HUDEP-2 (cell line): ENCODE data around the gene ZNRF2.

ENCODE experiments used
- DNase-seq, 76 experiments: peaks; one replicate each; lab custom pipeline; 2025; ENCODE audit not compliant: unreplicated experiment in 76 of 76; lab: John Stamatoyannopoulos, UW

The ZNRF2 gene

DNA sequence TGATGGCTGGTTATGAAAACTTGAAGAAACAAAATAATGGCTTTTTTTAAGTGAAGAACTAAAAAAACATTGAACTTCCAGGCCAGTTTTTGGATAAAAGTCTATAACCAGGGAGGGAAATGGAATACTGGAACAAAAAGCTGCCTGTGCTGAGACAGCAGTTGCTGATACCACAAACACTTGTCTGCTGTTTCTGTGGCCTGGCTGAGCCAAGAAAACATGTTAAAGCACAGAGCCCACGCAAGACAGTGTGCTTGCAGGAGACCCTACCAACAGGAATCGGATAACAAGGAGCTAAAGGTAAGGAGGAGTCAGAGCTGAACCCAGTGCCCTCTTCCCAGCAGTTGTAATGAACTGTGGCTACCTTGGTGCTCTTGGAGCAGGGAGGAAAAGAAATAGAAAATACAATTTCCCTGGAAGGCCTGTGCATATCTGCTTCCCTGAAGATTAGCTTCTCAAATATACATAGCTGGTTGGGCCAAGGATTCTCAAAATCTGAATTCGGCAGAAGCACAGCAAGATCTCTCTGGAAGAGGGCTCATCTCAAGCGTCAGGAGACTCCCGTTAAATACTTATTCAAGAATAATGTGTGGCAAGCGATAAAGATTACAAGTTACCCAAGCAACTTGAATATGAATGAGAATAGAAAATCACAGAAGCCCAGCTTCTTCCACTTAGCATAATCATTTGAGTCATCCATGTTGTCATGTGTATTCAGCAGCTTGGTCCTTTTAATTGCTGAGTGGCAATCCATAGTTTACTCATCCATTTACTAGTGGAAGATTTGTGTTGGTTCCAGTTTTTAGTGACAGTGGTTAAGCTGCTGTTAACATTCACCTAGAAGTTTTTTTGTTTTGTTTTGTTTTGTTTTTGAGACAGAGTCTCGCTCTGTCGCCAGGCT is 106.6 kb downstream of the ZNRF2 start:
- no peak for DNase-seq

DNA sequence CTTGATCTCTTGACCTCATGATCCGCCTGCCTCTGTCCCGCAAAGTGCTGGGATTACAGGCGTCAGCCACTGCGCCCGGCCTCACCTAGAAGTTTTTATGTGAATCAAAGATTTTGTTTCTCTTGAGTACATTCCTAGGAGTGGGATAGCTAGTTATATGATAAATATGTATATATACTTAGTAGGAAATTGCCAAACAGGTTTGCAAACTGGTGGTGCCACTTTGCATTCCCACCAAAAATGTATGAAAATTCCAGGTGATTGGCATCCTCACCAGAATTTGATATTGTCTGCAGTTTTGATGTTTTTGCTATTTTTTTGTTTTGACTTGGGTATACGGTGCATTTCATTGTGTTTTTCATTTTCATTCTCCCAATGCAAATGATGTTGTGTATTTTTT is 107.4 kb downstream of the ZNRF2 start:
- DNase-seq: no peak

DNA sequence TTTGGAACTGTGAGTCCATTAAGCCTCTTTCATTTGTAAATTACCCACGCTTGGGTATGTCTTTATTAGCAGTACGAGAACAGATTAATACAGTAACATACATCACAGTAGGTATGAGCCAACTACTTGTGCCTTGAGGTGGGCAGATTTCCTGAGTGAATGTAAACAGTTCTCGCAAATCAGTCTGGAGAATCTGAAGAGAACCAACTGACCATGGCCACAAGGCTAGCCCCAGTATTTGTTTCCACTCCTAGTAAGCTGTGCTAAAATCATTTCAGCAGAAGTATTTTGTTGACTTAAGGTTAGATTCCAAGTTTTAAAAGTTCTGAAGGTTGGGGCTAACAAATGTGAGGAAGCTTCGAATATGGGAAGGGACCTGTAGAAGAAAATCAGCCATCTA is 111.3 kb downstream of the ZNRF2 start:
- no peak for DNase-seq

DNA sequence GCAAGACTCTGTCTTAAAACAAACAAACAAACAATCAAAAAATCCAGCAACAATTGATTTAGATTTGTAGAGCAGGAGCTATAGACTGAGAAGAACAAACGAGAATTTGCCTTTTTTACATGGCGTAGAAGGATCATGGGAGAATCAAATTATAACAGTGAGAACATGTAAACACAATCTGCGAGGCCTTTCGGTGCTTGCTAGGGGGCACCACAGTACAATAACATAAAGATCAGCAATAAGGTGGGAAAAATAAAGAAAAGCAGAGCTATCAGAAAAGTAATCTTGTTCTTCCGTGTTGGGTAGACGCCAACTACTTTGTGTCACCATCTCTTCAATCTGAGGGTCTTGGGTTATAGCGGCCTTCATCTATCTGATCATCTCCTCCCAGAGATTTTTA is 112.0 kb downstream of the ZNRF2 start:
- DNase-seq: no peak

DNA sequence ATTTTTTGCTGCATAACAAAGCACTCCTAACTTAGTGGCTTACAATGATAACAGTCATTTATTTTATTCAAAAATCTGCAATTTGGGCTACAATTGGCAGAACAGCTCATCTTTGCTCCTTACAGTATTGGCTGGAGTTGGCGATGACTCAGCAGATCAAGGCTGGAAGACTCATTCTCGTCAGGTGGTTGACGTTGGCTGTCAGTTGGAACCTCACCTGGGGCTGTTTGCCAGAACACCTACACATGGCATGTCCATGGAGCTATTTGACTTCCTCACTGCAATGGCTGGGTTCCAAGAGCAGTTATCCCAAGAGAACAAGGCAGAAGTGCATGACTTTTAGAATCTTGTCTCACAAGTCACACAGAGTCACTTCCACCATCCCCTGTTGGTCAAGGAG is 119.1 kb downstream of the ZNRF2 start:
- DNase-seq: peak in 1 of 76 experiments; percentile 12

DNA sequence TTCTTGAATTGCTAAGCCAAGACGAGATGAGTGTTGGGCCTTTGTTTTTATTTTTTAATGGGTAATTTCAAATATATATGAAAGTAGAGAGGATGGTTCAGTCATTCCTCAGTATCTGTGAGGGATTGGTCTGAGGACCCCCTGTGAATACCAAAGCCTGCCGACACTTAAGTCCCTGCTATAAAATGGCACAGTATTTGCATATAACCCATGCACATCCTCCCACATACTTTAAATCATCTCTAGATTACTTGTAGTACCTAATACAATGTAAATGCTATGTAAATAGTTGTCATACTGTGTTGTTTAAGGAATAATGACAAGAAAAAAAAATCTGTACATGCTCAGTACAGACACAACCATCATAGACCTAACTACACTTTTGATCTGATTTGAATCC is 120.8 kb downstream of the ZNRF2 start:
- no peak for DNase-seq

DNA sequence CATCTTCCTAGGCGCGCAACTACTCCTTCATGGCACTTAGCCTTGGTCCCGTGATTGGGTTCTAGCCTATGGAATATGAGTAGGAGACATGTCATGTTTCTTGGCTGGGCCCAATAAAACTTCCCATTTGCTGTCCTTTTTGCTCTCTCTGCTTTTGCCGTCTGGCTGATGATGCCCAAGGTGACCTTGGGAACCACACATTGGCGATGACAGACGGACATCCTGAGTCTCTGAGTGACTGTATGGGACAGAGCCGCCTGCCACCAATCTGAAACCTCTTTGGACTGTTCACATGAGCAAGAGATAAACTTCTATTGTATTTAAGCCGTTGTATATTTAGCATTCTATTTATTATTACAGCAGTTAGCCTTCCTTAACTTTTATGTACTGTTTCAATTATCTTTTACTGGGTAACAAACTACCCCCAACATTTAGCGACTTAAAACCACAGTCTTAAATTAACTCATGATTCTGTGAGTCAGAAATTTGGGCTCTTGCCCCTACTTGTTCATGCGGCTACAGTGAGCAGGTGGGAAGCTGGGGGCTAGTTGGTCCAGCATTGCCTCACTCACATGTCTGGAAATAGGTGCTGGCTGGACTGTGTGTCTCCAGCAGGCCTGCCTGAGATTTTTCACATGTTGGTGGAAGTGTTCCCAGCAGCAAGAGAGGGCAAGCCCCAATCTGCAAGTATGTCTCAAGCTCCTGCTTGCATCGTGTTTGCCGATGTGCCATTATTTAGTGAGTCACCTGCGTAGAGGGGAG is 122.4 kb downstream of the ZNRF2 start:
- no peak for DNase-seq

DNA sequence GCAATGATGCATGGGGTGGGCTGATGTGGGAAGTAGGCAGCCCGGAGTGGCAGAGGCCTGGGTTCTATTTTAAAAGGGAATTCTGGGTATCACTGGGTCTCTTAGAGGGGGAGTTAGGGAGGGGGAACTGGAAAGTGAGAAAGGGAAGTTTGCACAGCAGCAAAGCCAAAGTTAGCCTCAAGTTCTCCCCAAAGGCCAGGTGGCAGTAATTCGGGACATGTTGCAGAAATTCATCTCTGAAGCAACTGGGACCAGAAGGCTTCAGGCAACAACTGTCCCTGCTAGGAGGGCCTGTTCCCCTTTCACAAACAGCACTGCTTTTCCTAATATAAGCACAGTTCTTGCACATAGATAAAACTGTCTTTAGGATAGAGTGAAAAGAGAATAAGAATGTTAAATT is 126.8 kb downstream of the ZNRF2 start:
- no peak for DNase-seq

DNA sequence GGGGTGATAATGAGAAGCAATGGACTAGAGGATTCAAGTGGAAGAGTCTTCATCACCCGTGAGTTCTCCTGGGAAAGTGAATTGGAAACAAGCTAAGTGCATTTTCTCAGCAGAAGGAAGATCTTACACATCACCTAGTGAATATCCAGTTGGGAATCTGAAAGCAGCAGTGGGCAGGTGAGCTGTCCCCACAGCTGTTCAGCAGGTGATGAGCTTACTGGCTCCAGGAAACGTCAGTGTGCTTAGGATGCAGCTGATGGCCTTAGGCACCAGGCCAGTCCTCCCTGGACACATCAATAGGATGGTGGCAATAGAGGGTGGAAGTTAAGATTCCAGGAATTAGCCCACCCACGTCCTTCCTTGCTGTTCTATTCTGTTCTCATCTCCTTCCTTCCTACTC is 127.5 kb downstream of the ZNRF2 start:
- DNase-seq: no peak

DNA sequence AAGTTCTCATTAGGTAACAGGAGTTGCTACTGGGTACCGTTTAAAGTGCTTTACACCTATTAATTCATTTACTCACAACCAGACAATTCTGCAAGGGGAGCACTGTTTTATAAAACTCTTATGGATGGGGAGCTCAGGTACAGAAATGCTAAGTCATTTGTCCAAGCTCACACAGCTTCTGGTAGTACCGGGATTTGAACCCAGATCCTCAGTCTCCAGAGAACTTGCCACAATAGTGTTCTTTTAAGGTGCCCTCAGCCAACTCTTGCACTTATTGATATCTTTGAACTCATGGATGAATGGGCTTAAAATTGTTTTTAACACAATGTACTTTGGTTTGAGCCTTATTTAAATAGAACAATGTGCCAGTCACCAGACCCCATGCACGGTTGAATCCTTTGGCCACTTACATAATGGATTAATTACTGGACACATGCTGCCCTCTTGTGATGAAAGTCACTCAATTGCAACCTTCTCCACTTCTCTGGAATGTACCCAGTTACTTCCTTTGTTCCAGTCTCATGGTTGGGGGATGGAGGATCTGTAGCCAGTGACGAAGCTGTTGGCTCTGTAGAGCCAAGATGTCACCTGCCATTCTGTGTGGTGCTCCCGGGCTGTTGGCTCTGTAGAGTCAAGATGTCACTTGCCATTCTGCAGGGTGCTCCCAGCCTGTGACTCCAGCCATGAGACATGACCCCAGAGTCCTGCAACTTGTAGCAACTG is 128.5 kb downstream of the ZNRF2 start:
- DNase-seq: peak in 37 of 76 experiments; percentile 5 to 63 (median 35)

DNA sequence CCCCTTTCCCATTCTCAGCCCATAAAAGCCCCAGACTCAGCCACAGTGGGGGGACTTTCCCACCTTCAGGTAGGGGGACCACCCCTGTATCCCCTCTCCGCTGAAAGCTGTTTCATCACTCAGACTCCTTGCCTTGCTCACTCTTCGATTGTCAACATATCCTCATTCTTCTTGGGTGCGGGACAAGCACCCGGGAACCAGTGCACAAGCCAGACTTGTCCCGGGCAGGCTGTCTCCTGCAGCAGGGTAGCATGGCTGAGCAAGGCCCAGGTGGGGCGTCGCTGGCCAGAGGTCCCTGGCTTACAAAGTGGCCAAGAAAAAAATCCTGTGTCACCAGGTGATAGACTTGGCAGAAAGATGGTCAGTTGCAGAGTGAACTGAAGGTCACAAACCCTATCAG is 129.5 kb downstream of the ZNRF2 start:
- DNase-seq: no peak
